Endothelial cell of umbilical vein (primary cell): ENCODE measurements around the gene SLC25A15. TPM values are rescaled to one million over a fixed set of nuclear protein-coding genes. Genes with fewer than 3 reads are reported as not detected.

ENCODE experiments used
- BruUV-seq: library from RNA; stranded (reverse); fragments of 400-500 nt; replicated peaks from 2 replicates; lab custom pipeline; 2021; lab: Mats Ljungman, UMichigan
- CTCF ChIA-PET: fragments of 300-600, 350-600 bp; sonication (Branson Sonifier 250); formaldehyde crosslinking; loops from one replicate; lab custom pipeline; 2021; ENCODE audit warnings: antibody characterized with exemption, inconsistent platforms; lab: Charles Lee
- POLR2A ChIA-PET: fragments of 300-600, 350-600 bp; sonication (Branson Sonifier 250); formaldehyde crosslinking; loops from one replicate; lab custom pipeline; 2021; ENCODE audit warnings: antibody characterized with exemption, inconsistent platforms; lab: Charles Lee
- DNase-seq: peaks from one replicate; pipeline ENCODE4 v3.0.0-alpha.2; 2011; ENCODE audit warnings: low read depth, low spot score
- FAIRE-seq: peaks from 2 replicates; lab custom pipeline; 2011; peaks lifted over from hg19 to GRCh38; lab: Jason Lieb, UNC
- H2AFZ ChIP-seq: 2 replicates; pipeline ENCODE4 v1.6.0; 2012; ENCODE audit warnings: low read depth, low read length, control low read depth, inconsistent platforms
- H3K27ac ChIP-seq: 2 replicates; pipeline ENCODE4 v1.5.1; 2011; ENCODE audit warnings: low read depth, mild to moderate bottlenecking, control low read depth, low read length, moderate library complexity; ENCODE audit not compliant: insufficient read depth
- H3K27me3 ChIP-seq, 2 experiments: 2 replicates each; pipeline versions ENCODE4 v1.6.0 to v1.6.1; 2011; ENCODE audit warnings: low read length in 2 of 2, mixed read lengths in 1 of 2; ENCODE audit not compliant: control insufficient read depth in 2 of 2, insufficient read depth in 2 of 2
- H3K36me3 ChIP-seq, 2 experiments: 2 replicates in 1 of 2; 3 replicates in 1 of 2; pipeline ENCODE4 v1.5.1; 2011; ENCODE audit warnings: low read length in 2 of 2, mild to moderate bottlenecking in 1 of 2, moderate library complexity in 1 of 2; ENCODE audit not compliant: control insufficient read depth in 2 of 2, insufficient read depth in 2 of 2; ENCODE audit errors: extremely low read depth in 1 of 2
- H3K4me1 ChIP-seq: 3 replicates; pipeline ENCODE4 v1.5.1; 2011; ENCODE audit warnings: mild to moderate bottlenecking, low read length; ENCODE audit not compliant: control insufficient read depth, insufficient read depth; ENCODE audit errors: extremely low read depth
- H3K4me2 ChIP-seq: 2 replicates; pipeline ENCODE4 v1.6.1; 2011; ENCODE audit warnings: low read length, control low read depth, mixed read lengths; ENCODE audit not compliant: insufficient read depth
- H3K4me3 ChIP-seq, 3 experiments: fragments of 200-600 bp in 1 of 3; sonication (generic), shearing (Covaris generic) in 1 of 3; replicated peaks in 1 of 3; 2 replicates each; pipeline ENCODE4 v1.5.1; 2011 to 2016; ENCODE audit warnings: control low read depth in 3 of 3, low read length in 3 of 3, mild to moderate bottlenecking in 2 of 3, inconsistent platforms in 1 of 3, low read depth in 1 of 3, moderate library complexity in 1 of 3; ENCODE audit not compliant: insufficient read depth in 1 of 3
- H3K79me2 ChIP-seq: 2 replicates; pipeline ENCODE4 v1.6.0; 2012; ENCODE audit warnings: low read length, inconsistent platforms; ENCODE audit not compliant: control insufficient read depth, insufficient read depth
- H3K9ac ChIP-seq: replicated peaks from 2 replicates; pipeline ENCODE3; 2011; ENCODE audit warnings: low read length, control low read depth; ENCODE audit not compliant: insufficient read depth; ENCODE audit errors: extremely low read depth
- H3K9me1 ChIP-seq: replicated peaks from 3 replicates; pipeline ENCODE4 v1.6.0; 2011; ENCODE audit warnings: mild to moderate bottlenecking, low read length; ENCODE audit not compliant: control insufficient read depth, insufficient read depth; ENCODE audit errors: extremely low read depth
- H3K9me3 ChIP-seq: replicated peaks from 2 replicates; pipeline ENCODE4 v1.5.1; 2012; ENCODE audit warnings: low read length, inconsistent platforms; ENCODE audit not compliant: control insufficient read depth, insufficient read depth
- H4K20me1 ChIP-seq: replicated peaks from 2 replicates; pipeline ENCODE3; 2011; ENCODE audit warnings: mild to moderate bottlenecking, low read length; ENCODE audit not compliant: control insufficient read depth, insufficient read depth; ENCODE audit errors: extremely low read depth
- EZH2 ChIP-seq: IDR thresholded peaks from 2 replicates; pipeline ENCODE4 v1.6.1; 2012; ENCODE audit warnings: borderline replicate concordance, low read depth, mild to moderate bottlenecking, moderate library complexity, low read length, inconsistent platforms; ENCODE audit not compliant: severe bottlenecking
- FOS ChIP-seq: IDR thresholded peaks from 2 replicates; pipeline ENCODE4 v1.6.1; 2011; ENCODE audit warnings: mild to moderate bottlenecking, low read length, moderate library complexity, borderline replicate concordance; ENCODE audit not compliant: insufficient read depth
- GATA2 ChIP-seq: IDR thresholded peaks from 2 replicates; pipeline ENCODE4 v1.7.0; 2011; ENCODE audit warnings: low read depth, mild to moderate bottlenecking, moderate library complexity, mixed read lengths, low read length; ENCODE audit not compliant: insufficient read length, insufficient read depth
- JUN ChIP-seq: IDR thresholded peaks from 2 replicates; pipeline ENCODE4 v1.6.1; 2011; ENCODE audit warnings: borderline replicate concordance, low read depth; ENCODE audit not compliant: insufficient read length, insufficient read depth
- MAX ChIP-seq: IDR thresholded peaks from 2 replicates; pipeline ENCODE4 v1.6.1; 2011; ENCODE audit not compliant: insufficient read depth, insufficient read length
- MYC ChIP-seq: IDR thresholded peaks from one replicate; pipeline ENCODE4 v1.6.1; 2011; ENCODE audit warnings: mild to moderate bottlenecking, low read depth, low read length
- POLR2A ChIP-seq: IDR thresholded peaks from 2 replicates; pipeline ENCODE4 v1.6.1; 2012; ENCODE audit warnings: low read depth, mild to moderate bottlenecking, control low read depth, low read length
- POLR2AphosphoS5 ChIP-seq: IDR thresholded peaks from 2 replicates; pipeline ENCODE4 v1.6.1; 2012; ENCODE audit warnings: low read depth, mild to moderate bottlenecking, control low read depth, low read length, moderate library complexity; ENCODE audit not compliant: insufficient read depth
- dilution Hi-C: fragments of 300-500 bp; cut with MboI; formaldehyde crosslinking; loops from one replicate; pipeline ENCODE4 v1.15.0; 2019; ENCODE audit warnings: low sequenced_read_pairs; ENCODE audit not compliant: extremely low pct_ligation_motif_present
- intact Hi-C: fragments of 100-400 bp; cut with micrococcal nuclease; formaldehyde crosslinking; loops from one replicate; pipeline ENCODE4 v1.10.0; 2022
- polyA plus RNA-seq, 4 experiments: library from polyadenylated mRNA; depleted of rRNA in 3 of 4; stranded (reverse) in 3 of 4; unstranded in 1 of 4; fragments of >200 nt; gene quantifications; 2 replicates each; pipeline versions ENCODE4 v1.2.1 to v1.2.3, GENCODE V29; 2011 to 2012; ENCODE audit warnings: missing spikeins in 1 of 4
- total RNA-seq: library from RNA; stranded (reverse); gene quantifications from 2 replicates; pipeline ENCODE4 v1.2.3, GENCODE V29; 2021
- TF ChIP-seq, protein P1 (sequence below), 2 donors: IDR thresholded peaks; 1 replicate in 1 of 2; 2 replicates in 1 of 2; pipeline ENCODE4 v1.5.1; 2011; ENCODE audit warnings: low read length in 2 of 2, mild to moderate bottlenecking in 2 of 2, moderate library complexity in 2 of 2, control low read depth in 1 of 2, inconsistent platforms in 1 of 2, low read depth in 1 of 2; ENCODE audit not compliant: insufficient read depth in 1 of 2; ENCODE audit errors: extremely low read depth in 1 of 2

The SLC25A15 gene
- total and polyA plus RNA-seq, 2 donors (not counting 3 experiments of a cell fraction or from before 2014, with no cell fraction given): 6.8 to 11.5 TPM

GRCh38 chr13:40794414-40795368 lies 5.3 kb downstream of the SLC25A15 start:
- CTCF ChIA-PET: no interaction called here
- no peak for FAIRE-seq
- dilution Hi-C loops: no loop called here

More at GRCh38 chr13:40794414-40795368, 5.3 kb downstream of the SLC25A15 start:
- DNase-seq: no peak
- no peak overlapping the region for H3K27ac ChIP-seq
- no peaks in the 10 kb centered on the region for H3K4me1 ChIP-seq
- no peaks in the 10 kb centered on the region for H4K20me1 ChIP-seq
- peaks cover 3% of the 10 kb centered on the region for H3K79me2 ChIP-seq
- BruUV-seq: no TSS peak
- intact Hi-C loops: no loop called here
- no peak overlapping the region for H3K4me2 ChIP-seq
- POLR2A ChIA-PET: no interaction called here
- H3K4me3 ChIP-seq: no peak overlapping the region
- no peak overlapping the region for H3K9ac ChIP-seq
- no peaks in the 10 kb centered on the region for H3K9me3 ChIP-seq
- no peak overlapping the region for H2AFZ ChIP-seq
- no peaks in the 10 kb centered on the region for H3K9me1 ChIP-seq
- TF ChIP-seq POLR2AphosphoS5: no peak
- no peak for TF ChIP-seq FOS
- TF ChIP-seq, protein P1, sequence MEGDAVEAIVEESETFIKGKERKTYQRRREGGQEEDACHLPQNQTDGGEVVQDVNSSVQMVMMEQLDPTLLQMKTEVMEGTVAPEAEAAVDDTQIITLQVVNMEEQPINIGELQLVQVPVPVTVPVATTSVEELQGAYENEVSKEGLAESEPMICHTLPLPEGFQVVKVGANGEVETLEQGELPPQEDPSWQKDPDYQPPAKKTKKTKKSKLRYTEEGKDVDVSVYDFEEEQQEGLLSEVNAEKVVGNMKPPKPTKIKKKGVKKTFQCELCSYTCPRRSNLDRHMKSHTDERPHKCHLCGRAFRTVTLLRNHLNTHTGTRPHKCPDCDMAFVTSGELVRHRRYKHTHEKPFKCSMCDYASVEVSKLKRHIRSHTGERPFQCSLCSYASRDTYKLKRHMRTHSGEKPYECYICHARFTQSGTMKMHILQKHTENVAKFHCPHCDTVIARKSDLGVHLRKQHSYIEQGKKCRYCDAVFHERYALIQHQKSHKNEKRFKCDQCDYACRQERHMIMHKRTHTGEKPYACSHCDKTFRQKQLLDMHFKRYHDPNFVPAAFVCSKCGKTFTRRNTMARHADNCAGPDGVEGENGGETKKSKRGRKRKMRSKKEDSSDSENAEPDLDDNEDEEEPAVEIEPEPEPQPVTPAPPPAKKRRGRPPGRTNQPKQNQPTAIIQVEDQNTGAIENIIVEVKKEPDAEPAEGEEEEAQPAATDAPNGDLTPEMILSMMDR (IDR thresholded peaks at IDR 0.05; ENCODE audit: extremely low read depth in 1 of 2, insufficient read depth in 1 of 2, low read depth in 1 of 2, low read length in 2 of 2): no peak
- no peak for TF ChIP-seq EZH2
- no peak for TF ChIP-seq MAX
- no peak for TF ChIP-seq GATA2
- no peak for TF ChIP-seq POLR2A
- no peak for TF ChIP-seq JUN
- no peak for TF ChIP-seq MYC
- no peaks in the 10 kb centered on the region for H3K27me3 ChIP-seq
- H3K36me3 ChIP-seq: peaks cover 0 to 7% of the 10 kb centered on the region in 2 experiments
